GM19455 (cell line): Measurements from ENCODE around the gene LUZP1.

Experiments used
- ATAC-seq: cut with Tn5 transposase; IDR thresholded peaks from one replicate; pipeline ENCODE4 v1.9.1; 2021; ENCODE audit not compliant: unreplicated experiment

The LUZP1 gene

GRCh38 chr1:23156940-23157339 is 11.7 kb downstream of the LUZP1 start:
- ATAC-seq: no peak

DNA sequence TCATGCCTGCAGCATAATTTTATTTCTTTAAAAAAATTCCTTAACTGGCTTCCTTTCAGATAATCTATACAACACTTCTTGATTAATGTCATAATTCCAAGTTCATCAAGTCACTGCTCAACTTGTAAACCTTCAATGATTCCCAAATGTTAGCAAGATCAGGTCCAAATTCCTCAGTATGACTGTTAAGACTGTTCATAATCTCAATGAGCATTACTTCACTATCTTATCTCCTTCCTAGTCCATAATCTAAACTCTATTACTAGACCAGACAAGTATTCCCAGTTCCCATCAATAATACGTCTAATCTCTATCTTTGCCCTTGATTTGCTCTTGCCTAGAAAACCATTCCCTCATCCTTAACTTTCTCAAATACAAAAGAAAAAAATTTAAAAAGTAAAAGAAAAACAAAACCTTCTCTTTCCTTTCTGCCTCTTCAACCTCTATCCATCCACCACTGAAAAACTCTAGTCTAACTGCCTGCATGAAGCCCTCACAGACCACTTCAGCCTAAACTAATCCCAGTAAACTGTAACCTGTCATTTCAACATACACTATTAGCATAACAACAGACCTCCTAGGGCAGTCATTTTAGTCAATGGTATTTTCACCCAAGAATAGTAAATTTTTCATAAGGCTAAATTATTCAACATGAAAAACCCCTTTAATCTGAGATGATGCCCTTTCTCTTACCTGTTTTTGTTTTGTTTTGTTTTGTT is 15.5 kb downstream of the LUZP1 start:
- ATAC-seq: no peak

DNA sequence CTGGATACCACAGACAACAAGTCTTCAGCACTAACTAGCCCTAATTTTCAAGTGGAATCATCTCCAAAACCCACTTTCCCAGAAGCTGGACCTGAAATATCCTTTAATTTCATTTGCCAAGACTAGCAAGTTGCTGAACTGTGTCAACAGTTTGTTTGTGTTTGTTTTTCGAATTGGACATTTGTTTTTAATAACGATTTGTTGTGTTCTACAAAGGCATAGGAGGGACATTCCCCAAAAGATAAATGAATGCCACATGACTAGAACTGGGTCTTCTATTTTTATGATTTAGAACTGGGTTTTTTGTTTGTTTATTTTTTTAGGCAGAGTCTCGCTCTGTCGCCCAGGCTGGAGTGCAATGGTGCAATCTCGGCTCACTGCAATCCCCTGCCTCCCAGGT is 17.9 kb downstream of the LUZP1 start:
- ATAC-seq: no peak

DNA sequence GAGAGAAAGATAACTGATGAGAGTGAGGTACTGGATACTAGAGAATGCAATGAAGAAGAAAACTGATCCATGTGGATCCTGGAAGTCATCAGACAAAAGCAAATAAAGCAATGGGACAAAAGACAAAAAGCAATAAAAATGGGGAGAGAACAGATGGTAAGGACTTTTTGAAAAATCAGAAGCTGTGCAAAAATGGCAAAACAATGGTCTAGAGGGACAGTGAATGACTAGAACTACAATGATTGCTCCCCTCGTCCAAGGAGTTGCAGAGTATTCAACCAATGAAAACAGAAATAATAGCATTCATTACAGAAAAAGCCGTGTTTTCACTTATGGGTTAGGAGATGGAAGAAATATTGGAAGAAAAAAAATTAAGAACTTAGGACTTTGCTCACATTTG is 18.5 kb downstream of the LUZP1 start:
- ATAC-seq: no peak

- ATAC-seq: no peak
These were observed 19.5 kb downstream of the LUZP1 start for GRCh38 chr1:23149114-23149513.

DNA sequence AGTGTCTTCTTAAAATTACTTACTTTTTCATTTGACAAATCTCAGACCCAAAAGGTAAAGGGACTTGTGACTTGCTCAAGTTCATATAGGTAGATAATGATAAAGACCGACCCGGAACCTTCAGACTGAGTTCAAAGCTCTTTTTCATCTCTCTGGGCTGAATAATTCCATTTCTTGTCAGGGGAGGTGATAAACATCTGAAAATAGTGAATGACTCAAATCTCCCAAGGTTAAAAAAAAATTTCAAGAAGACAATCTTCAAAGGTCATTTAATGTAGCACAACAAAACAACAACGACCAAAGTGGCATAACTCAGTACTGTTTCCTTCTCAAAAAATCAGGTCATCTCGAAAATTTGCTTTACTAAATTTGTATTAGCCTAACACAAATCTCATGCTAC is 20.6 kb downstream of the LUZP1 start:
- no peak for ATAC-seq

DNA sequence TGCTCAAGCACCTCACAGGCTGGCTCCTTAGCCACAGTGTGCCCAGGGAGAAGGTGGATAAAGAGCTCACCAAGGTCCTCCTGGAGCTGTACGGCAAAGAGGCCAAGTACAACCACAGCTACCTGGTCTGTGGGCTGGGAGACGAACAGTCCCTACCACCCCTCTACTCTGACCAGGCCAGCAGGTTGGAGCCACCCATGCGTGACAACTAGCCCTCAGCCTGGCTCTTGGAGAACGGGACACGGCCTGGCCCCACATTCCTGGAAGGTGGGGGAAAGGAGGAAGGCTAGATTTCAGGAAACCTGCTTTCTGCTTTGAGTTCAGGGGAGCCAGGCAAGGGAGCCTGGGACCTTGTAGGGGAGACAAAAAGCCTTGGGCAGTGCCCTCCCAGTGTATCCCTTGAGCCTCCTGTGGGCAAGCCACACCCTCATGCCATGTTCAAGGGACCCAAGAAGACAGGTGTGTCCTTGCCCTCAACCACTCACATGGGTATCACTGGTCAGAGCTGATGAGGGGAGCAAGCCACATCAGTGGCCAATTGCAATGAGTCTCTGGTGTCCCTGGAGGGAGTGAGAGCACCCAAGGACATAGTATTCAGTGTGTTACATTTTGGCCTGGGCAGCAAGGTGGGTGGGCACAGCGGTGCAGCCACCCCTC is 27.6 kb downstream of the LUZP1 start:
- no peak for ATAC-seq

DNA sequence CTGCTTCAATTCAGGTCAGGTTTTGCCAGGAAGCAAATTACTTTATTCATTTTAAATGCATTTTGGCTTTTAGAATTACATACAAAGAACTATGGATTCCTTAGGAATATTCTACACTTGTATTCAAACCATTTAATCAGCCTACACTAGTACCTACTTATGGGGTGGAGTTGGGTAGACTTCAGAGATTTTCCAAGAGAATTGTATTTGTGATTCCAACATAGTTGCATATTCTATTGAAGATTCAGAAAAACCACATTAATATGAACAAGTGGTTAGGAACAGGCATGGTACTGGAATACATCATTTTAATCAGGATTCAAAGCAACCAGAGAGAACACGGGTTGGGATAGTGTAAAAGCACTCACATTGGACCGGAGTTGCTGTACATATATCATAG is 33.4 kb downstream of the LUZP1 start:
- no peak for ATAC-seq

DNA sequence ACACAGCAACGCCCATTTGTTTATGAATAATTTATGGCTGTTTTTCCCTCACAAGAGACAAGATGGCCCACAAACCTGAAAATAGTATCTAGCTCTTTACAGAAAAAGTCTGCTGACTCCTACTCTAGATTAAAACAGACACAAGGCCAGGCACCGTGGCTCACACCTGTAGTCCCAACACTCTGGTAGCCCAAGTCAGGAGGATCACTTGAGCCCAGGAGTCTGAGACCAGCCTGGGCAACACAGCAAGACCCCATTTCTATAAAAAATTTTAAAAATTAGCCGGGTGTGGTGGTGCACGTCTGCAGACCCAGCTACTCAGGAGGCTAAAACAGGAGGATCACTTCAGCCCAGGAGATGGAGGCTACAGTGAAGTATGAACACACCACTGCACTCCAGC is 34.6 kb downstream of the LUZP1 start:
- no peak for ATAC-seq

GRCh38 chr1:23133587-23133986 is 35.1 kb downstream of the LUZP1 start:
- no peak for ATAC-seq

DNA sequence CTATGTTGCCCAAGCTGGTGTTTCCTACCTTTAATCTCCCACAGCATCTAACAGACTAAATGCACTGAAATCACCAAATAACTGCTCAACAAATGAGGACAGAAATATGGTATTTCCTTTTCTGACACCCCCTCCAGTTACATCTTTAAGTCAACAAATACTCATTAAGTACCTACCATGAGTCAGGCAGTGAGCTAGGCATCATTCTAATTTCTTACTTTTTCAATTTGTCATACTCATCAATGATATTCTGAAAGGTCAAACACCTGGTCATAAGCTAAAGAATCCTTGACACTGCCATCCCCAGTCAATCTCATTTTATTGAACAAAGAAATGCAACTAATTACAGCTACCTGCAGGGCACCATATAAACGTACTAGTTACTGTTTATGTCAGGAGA is 36.6 kb downstream of the LUZP1 start:
- ATAC-seq: no peak

DNA sequence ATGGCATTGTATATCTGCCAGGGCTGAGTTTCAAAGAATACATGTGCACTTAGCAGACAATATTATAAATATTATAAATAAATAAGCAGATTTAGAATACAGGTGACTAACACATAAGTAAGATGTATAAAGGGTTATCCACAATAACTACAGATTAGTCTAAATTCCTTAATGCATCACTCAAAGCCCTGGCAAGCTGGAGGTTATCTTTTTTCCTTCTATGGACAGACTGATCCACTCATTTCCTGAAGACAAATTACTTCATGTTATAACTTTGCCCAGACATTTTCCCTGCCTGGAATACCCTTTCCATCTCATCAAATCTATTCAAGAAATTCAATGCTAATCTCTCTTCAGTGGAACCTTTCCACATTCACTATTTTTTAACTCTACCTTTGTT is 38.8 kb downstream of the LUZP1 start:
- no peak for ATAC-seq

GRCh38 chr1:23126801-23127200 is 41.9 kb downstream of the LUZP1 start:
- ATAC-seq: no peak

GRCh38 chr1:23126200-23126599 is 42.5 kb downstream of the LUZP1 start:
- no peak for ATAC-seq

DNA sequence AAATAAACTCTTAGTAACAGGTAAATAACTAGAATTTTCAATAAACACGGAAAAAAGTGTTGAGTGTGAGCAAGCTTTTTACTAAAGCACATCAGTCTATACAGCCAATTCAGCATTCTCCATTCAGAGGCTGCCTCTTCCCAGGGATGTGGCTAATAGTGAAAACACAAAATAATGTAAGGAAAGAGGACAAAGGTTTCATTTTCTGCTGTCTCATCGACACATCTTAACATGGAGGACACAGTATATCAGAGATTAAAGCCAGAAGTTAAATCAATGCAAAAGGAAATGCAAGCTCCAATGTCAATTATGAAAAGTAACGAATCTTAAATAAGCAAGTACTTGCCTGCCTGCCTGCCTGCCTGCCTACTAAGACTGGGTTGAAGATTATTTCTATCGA is 43.2 kb downstream of the LUZP1 start:
- no peak for ATAC-seq

- no peak for ATAC-seq
These were observed 44.2 kb downstream of the LUZP1 start for GRCh38 chr1:23124259-23125026.

DNA sequence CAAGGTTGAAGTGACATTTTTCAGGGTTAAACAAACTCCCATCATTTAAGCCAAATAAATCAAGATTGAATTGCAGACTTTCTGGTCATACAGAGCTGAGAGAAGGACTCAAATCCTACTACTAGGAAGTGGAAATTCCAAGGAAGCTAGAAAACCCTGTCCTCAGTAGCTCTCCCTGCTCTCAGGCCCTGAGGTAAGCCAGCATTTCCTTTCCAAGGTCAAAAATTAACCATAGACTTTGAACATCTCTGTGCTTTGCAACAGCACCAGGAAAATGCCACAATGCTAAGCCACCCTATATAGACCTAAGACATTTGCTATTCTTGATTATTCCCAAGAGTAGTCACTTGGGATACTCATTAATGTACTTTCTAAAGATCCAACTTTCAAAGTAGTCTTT is 45.1 kb downstream of the LUZP1 start:
- no peak for ATAC-seq

- ATAC-seq: no peak
These were observed 45.9 kb downstream of the LUZP1 start for GRCh38 chr1:23122796-23123195.

DNA sequence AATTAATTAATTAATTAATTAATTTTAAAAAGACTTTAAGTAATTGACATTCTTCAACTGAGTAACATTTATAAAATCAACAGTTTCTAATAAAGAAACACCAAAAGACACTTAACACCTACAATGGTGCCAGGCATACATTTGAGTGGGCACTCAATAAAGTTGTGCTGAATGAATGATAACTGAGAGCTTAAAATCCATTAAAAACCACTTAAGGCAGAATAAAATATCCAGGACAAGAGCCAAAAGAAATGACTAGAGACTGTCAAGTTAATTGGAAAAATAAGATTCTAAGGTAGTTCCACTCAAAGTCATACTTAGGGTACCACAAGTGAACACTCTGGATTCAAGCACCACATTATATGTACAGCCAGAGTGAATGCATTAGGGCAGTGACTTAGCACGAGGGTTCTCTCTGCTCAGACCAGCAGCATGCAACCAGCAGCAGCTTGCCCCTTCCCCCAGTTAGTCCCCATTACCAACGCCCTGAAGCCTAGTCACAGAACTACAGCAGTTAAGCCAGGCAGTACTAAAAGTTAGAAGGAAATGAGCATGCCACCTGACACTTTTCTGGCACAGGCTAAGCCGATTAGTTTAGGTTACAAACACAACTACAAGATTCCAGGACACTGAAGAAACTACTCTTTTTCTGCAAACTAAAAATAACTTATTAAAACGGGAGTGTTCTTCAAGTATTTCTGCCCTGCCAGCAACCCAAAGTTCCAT is 46.5 kb downstream of the LUZP1 start:
- ATAC-seq: no peak

DNA sequence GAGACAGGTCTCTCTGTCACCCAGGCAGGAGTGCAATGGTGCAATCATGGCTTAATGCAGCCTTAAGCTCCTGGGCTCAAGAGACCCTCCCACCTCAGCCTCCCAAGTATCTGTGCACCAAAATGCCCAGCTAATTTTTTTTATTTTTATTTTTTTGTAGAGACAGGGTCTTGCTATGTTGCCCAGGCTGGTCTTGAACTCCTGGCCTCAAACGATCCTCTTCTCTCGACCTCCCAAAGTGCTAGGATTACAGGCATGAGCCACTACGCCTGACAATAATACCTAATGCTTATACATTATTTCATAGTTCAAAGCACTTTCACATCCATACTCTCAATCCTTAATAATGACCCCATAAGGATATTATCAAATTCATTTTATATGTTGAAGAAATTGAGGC is 48.3 kb downstream of the LUZP1 start:
- ATAC-seq: no peak

GRCh38 chr1:23118957-23119792 is 49.5 kb downstream of the LUZP1 start:
- no peak for ATAC-seq
